HuH-7.5 (cell line): Measurements from ENCODE around the gene ITGAE.
A peak's percentile ranks its signal among the peaks of the same experiment; 100 is the strongest.
"Not testable (repeated sequence)": the region's sequence is repeated elsewhere in the genome, so short reads cannot be mapped to it uniquely, and the experiment has no call there.

Experiments used
- DNase-seq: peaks from one replicate; pipeline ENCODE4 v3.0.0; 2011; ENCODE audit warnings: low spot score

The ITGAE gene

DNA sequence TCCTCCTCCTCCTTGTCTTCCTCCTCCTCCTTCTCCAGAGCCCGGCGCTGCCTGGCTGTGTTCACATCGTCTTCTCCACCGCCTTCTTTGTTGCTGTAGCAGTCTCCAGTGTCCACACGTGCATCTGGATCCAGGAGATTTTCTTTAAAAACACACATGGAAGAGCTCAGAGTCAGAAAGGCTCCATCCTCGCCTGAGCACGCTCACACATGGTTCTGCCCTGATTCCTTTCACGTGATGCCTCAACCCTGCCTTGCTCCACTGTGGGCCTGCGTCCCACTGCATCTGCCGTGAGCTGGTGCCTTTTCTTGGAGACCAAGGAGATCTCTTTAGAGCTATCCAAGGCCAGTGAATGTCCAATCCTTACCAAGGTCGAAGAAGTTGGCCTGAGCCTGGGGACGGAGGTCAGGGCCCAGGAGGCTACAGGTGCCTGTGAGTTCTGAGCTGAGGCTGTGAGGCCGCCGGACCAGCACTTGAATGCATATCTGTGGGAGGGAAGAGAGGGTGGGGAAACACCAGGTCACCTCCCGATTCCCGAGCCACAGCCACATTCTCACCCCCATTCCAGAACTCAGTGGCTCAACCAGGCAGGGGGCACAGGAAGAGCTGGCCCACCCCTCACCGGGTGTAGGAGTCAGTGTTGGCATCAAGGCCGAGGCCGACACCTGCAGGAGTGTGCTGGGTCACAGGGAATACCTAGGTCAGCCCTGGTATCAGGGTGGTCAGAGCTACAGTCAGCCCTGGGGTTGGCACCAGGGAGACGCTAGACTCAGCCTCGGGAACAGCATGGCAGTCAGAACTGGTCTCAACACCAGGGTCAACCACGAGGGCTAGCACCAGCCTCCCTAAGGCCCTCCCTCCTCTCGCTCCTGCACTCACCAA is 39.7 kb downstream of the ITGAE start:
- DNase-seq = no peak

DNA sequence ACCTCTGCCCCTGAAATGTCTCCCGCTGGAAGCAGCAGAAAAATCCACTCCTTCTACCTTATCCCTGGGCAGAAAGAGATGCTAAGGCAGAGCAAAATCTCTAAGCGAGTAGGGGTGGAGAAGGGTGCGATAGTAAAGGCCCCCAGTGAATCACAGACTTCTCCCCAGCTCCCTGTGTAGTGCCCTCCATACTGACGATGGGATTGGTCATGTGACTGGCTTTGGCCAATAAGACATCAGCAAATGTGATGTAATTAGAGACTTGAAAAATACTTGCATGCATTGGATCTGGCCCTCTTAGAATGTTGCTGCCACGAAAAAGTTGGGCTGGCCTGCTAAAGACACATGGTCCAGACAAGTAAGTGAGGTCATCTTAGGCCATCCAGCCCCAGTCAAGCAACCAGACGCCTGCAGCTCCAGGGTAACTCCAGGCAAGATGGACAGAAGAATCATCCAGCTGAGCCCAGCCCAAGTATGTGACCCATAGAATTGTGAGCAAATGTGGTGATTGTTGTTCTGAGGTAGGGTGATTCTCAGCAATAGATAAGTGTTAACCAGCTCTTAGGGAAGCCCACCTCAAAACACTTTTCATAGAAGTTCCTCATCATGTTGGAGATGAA is 41.3 kb downstream of the ITGAE start:
- no peak for DNase-seq

DNA sequence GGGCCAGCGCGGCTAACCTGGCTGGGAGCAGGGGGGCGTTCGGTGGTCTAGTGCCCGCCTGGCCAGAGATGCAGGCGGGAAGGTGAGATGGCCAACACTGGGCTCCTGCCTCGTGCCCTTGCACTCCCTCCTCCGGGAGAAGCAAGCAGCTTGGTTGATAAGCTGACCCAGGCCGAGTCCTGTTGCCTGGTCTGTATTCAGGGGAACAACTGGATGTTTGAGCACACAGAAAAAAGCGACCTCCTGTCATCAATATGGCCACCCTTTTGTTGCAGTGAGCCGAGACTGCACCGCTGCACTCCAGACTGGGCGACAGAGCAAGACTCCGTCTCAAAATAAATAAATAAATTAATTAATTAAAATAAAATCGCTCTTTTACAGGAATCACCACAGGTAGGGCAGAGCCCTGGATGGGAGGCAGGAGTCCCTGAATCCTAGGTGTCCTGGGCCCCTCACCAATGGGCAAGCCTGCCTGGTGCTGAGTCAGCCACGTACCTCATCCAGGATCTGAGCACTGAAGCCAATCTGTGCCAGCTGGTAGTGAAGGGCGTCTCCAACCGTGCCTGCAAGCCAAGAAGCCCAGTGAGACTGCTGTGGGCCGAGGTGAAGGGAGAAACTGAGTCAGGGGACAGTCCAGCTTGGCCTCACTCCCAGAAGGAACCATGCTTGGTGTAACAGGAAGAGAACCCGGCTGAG is 45.5 kb downstream of the ITGAE start:
- no peak for DNase-seq

DNA sequence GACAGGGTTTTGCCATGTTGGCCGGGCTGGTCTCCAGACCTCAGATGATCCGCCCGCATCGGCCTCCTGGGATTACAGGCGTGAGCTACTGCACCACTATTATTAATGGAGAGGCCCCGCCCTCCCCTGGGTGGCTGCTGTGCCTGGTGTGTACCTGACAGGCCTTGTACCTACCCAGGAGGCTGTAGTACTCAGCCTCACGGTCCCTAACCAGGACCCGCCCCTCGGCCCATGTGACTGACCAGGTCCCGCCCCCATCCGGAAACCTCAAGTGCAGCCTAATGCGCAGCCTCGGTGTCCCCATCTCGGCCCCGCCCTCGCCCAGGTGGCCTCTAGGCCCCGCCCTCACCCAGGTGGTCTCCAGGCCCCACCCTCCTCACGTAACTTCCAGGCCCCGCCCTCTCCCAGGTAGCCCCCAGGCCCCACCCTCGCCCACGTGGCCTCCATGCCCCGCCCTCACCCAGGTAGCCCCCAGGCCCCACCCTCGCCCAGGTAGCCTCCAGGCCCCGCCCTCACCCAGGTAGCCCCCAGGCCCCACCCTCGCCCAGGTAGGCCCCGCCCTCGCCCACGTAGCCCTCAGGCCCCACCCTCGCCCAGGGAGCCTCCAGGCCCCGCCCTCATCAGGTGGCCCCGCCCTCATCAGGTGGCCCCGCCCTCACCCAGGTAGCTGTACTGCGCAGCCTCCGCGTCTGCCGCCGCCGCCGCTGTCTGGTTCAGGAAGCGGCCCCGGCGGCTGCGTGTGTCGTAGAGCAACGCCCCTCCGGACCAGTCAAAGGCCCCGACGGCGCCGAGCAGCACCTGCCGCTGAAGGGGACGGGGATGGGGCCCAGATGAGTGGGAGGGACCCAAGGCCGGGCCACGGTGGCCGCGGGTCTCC is 46.3 kb downstream of the ITGAE start:
- peak; percentile 65 for DNase-seq

DNA sequence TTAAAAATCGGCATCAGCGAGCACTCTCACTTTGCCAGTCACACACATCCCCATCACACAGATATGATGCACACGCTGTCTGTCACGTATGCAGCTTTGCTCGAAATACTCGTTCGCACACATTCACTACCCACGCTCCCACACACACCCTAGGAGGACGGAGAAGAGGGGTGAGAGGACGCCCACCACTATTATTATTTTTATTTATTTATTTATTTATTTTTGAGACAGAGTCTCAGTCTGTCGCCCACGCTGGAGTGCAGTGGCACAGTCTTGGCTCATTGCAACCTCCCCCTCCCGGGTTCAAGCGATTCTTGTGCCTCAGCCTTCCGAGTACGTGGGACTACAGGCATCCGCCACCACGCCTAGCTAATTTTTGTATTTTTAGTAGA is 46.9 kb downstream of the ITGAE start:
- no peak for DNase-seq

DNA sequence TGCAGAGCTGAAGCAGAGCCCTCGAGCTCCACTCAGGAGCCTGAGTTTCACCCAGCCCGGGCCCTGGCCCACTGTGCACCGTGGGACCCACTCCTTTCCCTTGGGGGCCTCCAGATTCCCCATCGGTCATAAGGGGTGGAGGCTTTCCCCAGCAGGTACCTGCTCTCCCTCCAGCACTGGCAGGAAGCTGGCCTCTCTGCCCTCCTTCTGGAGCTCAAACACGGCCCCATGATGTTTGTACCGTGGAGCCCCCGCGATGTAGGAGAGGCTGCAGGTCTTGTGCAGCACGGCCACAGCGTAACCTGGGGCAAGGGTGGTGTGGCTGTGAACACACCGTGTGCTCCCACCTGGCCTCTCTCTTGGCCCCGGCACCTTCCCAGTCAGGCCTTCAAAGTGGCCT is 47.4 kb downstream of the ITGAE start:
- DNase-seq = no peak

DNA sequence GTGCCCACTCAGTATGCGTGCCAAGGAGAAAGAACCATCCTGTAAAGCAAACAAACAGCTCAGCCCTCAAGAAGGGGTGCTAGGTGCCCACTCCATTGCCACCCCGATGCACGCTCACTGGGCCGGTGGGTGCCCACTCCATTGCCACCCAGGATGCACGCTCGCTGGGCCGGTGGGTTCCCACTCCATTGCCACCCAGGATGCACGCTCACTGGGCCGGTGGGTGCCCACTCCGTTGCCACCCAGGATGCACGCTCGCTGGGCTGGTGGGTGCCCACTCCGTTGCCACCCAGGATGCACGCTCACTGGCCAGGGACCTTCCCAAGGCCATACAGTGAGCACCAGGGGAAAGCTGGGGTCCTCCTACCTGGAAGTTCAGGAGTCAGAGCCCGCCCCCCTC is 49.2 kb downstream of the ITGAE start:
- no peak for DNase-seq

DNA sequence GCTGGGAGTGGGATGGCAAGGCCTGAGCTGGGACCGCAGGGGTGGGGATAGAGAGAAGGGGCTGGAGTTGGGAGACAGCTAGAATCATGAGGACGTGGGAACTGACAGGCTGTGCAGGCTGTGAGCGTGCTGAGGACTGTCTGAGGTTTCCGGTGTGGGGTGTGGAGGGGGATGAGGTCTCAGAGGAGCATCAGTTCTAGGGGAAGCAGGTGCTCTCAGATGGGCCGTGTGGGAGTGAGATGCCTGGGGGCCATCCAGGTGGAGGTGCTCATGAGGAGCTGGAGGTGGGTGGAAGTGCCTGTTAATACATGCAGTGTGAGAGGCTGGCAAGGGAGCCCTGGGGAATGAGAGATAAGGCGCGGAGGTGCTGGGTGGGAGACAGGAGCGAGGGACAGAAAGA is 50.1 kb downstream of the ITGAE start:
- no peak for DNase-seq

DNA sequence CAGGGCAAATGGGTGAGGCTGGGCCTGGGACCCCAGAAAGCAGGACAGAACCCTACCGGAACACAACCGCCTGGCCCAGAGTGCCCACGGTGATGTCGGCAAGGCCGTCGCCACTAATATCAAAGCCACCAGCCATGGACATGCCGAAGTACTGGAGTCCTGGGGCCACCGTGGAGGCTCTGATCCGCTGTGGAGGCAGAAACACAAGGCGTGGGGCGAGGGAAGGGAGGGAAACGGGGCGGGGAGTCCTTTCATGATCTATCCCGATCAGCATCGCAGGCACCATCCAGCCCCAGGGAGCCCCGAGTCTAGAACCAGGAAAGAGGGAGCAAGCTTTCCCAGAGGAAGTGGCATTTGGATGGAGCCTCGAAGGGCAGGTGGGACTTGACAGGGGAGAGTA is 50.7 kb downstream of the ITGAE start:
- no peak for DNase-seq

DNA sequence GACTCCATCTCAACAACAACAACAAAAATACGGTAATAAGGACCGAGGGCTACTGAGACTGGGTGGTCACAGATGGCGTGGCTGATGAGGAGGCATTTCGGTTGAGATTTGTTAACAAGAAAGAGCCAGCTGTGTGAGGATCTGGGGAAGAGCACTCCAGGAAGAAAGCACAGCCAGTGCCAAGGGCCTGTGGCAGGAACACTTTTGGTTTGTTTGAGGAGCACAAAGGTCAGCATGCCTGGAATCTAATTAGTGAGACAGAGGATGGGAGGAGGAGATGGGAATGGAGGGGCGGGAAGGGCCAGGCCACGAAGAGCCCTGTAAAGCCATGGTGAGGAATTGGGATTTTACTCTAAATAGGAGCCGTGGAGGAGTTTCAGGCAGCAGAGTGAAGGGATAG is 52.4 kb downstream of the ITGAE start:
- DNase-seq = no peak

DNA sequence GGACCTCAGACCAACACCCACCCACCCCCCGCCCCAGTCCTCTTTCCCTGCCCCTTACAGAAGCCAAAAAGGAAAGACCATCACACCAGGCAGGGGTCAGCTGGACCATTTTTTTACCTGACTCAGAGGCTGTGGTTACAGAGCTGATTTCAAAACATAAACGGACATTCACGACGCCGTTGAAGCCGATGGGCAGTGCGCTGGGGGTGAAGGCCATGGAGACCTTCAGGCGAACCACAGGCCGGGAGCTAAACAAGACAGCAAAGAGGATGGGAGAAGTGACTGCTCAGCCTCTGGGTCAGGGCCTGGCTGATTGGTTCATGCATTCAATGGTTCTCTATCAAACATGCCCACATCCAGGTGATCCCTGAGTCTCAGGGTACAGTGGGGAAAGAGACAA is 53.2 kb downstream of the ITGAE start:
- DNase-seq = no peak

DNA sequence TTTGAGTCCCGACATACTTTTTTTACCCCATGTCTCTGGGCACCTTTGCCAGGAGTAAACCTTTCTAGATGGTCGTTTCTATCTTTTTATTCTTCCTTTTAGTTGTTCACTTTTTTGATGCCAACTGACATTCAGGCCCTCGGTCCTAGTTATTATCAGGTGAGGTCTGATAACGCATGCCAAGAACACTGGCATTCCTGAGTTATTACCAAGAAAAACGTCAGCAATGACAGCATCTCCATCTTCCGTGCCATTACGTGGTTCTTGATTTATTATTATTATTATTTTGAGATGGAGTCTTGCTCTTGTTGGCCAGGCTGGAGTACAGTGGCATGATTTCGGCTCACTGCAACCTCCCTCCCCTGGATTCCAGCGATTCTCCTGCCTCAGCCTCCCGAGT is 55.9 kb downstream of the ITGAE start:
- no peak for DNase-seq

DNA sequence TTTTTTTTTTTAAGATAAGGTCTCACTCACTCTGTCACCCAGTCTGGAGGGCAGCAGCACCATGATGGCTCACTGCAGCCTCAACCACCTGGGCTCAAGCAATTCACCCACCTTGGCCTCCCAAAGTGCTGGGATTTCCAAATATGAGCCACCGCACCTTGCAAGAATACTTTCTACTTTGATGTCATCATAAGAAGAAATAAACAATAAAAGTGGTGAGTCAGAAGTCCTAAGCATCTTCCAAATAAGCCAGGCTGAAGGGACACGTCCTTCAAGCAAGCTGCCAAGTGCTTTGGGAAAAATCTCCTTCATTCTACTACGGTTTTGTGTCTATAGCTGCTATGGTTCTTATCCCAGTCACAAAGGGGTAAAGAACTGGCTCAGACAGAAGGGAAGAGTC is 57.0 kb downstream of the ITGAE start:
- DNase-seq = no peak

DNA sequence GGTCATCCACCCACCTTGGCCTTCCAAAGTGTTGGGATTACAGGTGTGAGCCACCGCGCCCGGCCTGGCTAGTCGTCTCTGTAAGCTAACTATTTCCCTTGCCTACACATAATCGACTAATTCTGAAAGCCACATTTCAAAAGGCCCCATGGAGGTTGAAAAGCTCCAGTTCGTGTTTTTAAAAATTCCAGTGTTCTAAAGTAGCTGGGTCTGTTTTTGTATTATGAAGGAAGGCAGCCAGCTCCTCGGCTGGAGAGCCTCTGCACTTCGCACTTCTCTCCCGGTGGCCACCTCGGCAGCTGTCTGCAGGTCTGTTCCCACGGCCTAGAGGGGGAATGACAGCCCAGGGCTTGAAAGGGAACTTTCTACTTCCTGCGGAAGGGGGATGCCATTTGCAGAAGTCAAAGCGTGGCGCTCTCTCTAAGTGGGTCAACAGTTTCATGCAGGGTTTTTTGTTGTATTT is 60.3 kb downstream of the ITGAE start:
- DNase-seq = no peak

DNA sequence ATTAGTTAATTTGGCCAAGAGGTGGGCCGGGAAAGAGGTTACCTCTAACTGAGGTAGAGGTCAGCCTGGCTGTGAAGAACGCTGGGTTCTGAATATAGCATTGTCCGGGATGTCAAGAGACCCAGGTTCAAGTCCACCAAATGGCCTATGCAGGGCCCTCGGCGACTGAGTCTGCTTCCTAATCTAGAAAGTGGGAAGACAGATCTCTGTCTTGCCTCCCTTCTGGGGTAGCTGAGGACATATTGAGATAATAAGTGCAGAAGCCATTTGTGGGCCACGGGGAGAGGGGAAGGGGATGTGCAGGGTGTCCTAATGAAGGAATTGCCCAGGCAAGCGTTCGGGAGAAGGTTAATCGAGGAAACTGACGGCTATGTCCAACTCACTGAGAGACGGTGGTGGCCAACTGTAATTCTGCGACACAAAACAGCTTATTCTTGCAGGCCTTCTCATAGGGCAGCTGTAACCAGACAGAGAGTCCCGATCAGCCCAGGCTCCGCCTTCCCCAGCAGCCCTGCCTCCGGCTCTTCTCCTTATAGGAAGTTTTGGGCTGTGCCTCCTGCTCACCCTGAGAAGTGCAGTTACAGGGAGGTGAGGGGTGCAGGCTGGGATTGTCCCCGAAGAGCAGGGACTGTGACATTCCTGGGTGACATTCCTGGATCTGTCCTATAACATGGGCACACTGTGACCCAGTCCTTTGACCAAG is 61.4 kb downstream of the ITGAE start:
- no peak for DNase-seq

DNA sequence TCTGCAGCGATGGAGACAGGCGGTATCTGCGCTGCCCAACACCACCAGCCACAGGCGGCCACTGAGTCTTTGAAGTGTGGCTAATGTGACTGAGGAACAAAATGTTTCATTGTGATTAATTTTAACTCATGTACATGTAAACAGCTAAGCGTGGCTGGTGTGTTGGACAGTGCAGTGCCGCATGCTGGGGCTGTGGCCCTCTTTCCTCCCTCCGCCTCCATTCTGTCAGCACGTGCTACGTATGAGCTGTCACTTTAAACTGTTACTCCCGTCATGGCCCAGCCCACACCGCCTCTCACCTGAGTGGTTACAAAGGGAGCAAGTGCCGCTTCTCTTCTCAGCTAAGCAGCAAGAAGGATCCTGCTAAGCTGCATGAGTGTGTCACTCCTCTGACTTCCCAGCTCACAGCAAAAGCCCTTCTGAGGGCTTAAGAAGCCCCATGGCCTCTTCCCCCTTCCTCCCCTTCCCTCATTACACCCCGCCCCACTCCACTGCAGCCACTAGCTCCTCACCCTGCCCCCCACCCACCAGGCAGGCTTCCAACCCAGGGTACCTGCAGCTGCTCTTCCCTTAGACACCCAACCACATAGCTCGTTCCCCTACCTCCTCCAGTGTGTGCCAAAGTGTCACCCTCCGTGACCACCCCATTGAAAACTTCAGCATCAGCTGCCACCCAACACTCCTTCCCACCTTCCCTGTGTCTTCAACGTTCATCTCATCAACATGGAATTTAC is 62.3 kb downstream of the ITGAE start:
- no peak for DNase-seq

DNA sequence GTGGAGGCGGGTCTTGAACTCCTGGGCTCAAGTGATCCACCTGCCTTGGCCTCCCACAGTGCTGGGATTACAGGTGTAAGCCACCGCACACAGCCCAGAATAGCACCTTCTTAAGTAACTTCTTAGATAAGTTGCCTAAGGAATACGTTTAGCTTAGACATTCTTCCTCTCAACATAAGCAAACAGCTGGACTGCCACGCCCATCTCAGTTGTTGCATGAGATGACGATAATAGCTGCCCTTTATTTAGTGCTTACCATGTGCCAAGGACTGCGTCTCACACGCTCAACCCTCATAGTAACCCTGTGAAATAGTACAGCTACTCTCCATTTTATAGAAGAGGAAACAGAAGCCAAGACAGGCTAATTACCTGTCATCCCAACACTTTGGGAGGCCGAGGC is 65.5 kb downstream of the ITGAE start:
- no peak for DNase-seq

DNA sequence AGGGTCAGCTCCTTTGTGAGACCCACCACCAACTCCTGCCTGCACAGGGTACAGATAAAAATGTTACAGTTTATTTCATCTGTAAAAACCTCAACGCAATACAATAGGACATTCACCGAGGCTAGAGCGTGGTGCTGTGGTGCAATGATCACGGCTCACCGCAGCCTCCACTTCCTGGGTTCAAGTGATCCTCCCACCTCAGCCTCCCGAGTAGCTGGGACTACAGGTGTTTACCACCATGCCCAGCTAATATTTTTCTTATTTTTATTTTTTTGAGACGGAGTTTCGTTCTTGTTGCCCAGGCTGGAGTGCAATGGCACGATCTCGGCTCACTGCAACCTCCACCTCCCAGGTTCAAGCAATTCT is 66.1 kb downstream of the ITGAE start:
- DNase-seq = not testable (repeated sequence)

DNA sequence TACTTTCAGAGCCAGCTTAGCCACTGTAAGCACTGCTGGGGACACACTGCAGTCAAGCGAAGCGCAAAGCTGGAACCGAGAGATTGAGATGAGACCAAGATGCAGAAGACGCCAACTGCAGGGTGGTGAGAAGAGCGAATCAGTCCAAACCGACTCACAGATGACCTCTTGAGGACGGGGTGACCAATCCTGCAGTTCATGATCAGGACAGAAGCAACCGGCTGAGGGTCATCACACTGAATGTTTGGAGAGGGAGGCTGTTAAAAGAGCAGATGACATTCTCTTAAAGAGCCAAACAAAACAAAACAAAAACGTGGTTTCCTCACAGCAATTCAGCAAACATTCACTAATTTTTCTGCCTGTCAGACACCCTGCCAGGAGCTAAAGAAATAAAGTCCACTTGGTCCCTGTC is 68.8 kb downstream of the ITGAE start:
- DNase-seq = no peak

DNA sequence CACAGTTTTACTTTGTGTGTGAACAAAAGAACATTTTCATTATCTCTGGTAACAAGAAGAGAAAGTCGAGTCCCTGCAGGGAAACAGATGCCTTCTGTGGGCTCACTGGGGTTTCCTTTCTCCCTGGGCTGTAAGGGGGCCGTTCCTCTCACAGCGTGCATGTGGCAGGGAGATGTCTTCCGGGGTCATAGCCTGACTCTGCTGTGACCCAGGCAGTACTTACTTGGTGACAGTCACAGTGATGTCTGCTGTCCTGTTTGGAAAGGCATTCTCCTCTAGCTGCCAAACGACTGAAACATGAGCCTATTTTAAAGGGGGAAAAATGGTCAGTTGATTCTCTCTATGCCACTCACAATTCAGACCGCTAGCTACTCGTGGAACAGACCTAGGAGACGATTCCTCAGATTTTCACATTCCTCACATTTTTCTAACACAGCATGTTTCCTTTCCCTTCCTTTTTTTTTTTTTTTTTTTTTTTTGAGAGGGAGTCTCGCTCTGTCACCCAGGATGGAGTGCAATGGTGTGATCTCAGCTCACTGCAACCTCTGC is 70.0 kb downstream of the ITGAE start:
- no peak for DNase-seq

DNA sequence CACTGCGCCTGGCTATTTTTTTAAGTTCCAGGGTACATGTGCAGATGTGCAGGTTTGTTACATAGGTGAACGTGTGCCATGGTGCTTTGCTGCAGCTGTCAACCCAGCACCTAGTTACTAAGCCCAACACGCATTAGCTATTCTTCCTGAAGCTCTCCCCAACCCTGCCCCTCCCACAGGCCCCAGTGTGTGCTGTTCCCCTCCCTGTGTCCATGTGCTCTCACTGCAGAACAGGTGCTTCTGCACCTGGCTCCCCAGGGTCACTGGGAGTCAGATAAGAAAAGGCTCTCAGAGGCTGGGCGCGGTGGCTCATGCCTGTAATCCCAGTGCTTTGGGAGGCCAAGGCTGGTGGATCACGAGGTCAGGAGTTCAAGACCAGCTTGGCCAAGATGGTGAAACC is 71.1 kb downstream of the ITGAE start:
- no peak for DNase-seq
